Stimulated activated CD4-positive, alpha-beta T cell treated with anti-CD3 and anti-CD28 coated beads, Interleukin-1b, Interleukin-23, amount 100 ng/mL, for 4 hours (primary cell): ENCODE data around the gene CD200.
A peak's percentile ranks its signal among the peaks of the same experiment; 100 is the strongest.

ENCODE experiments used
- DNase-seq, 2 donors: peaks; one replicate each; pipeline ENCODE4 v3.0.0-alpha.2; 2020; ENCODE audit warnings: low read depth in 2 of 2

Gene CD200, protein sequence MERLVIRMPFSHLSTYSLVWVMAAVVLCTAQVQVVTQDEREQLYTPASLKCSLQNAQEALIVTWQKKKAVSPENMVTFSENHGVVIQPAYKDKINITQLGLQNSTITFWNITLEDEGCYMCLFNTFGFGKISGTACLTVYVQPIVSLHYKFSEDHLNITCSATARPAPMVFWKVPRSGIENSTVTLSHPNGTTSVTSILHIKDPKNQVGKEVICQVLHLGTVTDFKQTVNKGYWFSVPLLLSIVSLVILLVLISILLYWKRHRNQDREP

DNA sequence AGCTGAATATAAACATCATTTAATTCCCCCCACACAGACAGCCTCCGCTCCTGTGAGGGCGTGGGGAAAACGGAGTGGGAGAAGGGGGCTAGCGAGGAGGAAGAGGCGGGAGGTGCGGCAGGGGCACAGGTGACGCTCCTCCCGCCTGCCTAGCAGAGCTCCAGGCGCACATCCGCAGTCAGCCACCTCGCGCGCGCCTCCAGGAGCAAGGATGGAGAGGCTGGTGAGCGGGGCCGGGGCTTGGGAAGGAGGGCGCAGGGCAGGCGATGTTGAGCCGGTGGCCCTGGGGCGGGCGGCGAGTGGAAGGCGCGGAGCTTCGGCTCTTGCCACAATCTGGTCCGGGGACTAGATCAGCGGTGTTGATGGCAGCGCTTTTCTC, at the start of gene CD200:
Gene CD200, plus strand, starts transcription at position 155 of the 379 bp plus-strand sequence. Its CDS starts 57 bp downstream, at position 212.
- peak; percentile 37 to 61 for DNase-seq

GRCh38 chr3:112289011-112289410, 43.9 kb upstream of the CD200 start:
- no peak for DNase-seq

- DNase-seq: peak in 1 of 2 donors; percentile 30
Measured at GRCh38 chr3:112293368-112294321, 39.3 kb upstream of the CD200 start, which contains the start of gene SLC9C1. Gene SLC9C1 (minus strand): TSS chr3:112294216. CDS start chr3:112286791, 7,425 bp downstream.

DNA sequence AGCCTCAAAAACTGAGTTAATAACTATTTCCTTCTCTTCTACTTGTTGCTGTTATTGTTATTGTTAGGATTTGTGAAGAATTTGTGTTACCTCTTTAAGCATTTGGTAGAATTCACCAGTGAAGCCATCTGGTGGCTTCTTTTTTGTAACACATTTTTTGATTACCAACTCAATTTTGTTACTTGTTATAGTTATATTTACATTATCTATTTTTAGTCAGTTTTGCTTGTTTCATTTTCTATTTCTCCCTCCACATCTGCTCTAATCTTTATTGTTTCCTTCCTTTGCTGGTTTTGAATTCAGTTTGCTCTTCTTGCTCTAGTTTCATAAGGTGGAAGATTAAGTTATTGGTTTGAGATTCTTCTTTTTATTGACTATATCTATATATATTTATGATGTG, 35.2 kb upstream of the CD200 start:
- no peak for DNase-seq

GRCh38 chr3:112298781-112299180, 34.2 kb upstream of the CD200 start:
- DNase-seq: no peak

DNA sequence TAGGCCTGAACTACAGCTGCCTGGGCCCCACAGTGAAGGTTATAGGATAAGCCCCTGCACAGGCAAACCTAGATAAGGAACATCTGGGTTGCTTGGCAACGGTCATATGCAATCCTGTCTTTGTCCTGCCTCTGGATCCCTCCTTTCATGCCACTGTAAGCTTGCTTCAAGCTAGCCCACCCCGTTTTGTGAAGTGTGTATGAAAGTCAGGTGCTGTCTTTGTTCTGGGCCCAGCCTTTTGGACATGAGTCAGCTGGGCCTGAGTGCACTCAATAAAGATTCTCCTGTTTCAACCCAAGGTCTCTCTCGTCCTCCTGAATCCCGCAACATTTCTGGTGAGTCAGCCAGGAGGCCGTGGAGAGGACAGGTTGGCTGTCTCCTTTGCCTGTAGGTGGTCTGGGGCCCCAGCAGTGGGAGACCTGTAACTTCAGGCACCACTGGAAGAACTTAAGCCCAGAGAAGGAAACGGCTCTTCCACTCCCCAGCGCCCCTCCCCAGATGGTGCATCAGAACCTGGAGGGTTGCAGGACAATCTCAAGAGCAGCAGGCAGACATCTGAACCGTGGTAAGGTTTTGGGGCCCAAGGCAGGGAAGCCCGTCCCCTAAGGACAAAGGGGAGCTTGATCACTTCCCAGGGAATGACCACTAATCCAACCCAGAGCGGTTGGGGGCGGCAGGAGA, 30.7 kb upstream of the CD200 start:
- DNase-seq: no peak

GRCh38 chr3:112302881-112303763, 29.8 kb upstream of the CD200 start:
- DNase-seq: no peak

GRCh38 chr3:112303764-112304325, 29.1 kb upstream of the CD200 start:
- no peak for DNase-seq

DNA sequence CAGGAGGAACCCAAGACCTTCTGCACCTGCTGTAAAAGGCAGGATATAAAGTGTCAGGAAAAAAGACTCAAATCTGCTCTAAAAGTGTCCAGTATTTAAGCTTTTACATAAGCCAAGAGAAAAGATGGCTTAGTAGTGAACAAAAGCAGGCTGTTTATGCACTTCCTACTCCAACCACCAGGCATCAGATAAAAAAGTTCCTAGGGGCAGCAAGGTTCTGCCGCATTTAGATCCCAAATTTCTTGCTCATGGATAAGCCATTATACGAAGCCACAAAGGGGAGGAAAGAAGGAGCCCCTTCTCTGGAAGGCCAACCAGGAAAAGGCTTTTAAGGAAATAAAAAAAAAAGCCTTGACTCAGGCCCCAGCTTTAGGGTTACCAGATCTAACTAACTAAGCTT, 28.3 kb upstream of the CD200 start:
- no peak for DNase-seq

GRCh38 chr3:112306825-112307224, 26.1 kb upstream of the CD200 start:
- DNase-seq: no peak

- DNase-seq: no peak
Measured at GRCh38 chr3:112307557-112307956, 25.4 kb upstream of the CD200 start.

GRCh38 chr3:112308151-112308911, 24.6 kb upstream of the CD200 start:
- no peak for DNase-seq

DNA sequence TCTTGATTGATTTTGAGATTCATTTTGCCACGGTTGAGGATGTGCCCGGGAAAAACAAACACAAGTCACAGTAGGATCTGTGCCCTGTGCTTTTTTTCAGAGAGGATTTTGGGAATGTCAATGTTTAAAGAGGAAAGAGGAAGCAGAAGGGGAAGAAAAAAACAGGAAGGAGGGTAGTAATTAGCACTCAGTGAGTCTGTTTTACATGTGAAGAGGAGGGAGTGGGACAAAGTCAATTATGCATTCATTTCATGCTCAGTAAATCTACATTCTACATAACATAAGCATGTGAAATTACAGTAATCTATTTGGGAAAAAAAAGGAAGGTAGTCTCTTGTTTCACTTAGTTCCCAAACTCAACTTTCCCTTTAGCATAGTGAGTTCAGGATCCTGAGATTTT, 18.3 kb upstream of the CD200 start:
- no peak for DNase-seq

- DNase-seq: no peak
Measured at GRCh38 chr3:112315791-112316190, 17.2 kb upstream of the CD200 start.

DNA sequence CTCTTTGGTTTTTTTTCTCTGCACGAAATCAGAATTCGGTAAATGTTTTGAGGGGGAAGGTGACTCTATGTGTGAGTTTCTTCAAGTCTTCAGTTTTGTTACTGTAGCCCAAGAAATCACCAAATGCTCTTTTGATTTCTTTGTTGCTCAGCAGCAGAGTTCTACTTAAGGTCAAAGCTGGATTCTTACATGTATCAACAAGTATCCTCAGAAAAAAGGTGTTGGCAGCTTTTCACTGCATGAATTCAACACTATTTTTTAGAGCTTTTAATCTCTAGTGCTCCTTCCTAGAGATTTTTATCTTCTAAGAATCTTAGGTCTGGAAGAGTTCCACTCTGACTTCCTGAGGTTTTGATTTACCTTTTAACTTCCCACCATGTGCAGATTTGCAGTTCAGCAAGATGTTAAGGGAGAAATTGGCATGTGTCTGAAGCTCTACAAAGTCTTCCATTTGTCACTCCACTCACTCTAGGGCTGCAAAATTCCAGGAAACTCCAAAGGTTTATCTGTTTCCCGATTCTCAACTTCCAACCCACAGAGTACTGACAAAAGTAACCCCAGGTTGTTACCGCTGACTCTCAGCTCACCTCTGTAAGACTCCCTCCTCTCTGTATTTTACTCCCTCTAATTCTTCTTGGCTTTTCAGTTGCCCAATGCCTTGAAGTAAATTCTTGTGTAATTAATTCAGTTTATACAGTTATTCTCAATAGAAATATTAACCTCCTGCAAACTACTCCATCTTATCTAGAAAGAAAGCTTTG, 13.3 kb upstream of the CD200 start:
- DNase-seq: no peak

GRCh38 chr3:112320691-112321090, 12.3 kb upstream of the CD200 start:
- DNase-seq: no peak

GRCh38 chr3:112321867-112322652, 10.9 kb upstream of the CD200 start:
- no peak for DNase-seq

DNA sequence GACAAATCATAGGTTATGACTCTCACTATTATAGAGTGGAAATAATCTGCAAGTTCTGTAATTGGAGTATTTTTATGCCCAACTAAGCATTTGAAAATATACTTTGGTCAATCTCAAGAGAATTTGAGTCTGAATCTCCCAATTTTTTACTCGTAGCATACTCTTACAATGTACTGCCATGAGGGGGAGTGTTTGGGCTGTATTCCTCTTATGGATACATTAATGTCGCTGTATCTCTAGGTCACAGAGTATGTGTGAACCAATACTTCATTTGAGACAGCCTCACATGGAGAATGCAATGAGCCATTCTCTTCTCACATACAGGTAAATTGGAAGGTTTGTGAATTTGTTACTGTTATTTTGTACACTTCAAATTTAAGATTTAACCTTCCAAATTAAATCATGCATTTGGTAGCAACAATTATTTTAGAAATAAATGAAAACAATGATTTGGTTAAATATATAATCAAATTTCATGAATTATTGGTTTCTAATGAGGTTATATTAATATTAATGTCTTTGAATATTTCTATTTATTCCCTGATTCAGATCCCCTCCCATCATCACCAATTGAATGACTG, 5.5 kb upstream of the CD200 start:
- no peak for DNase-seq
